Activated naive CD4-positive, alpha-beta T cell treated with anti-CD3 and anti-CD28 coated beads, Interleukin-2, amount 10 ng/mL, durations not matched to agents 7 days and 5 days (primary cell): ENCODE results near the gene SH2D3C.
A peak's percentile ranks its signal among the peaks of the same experiment; 100 is the strongest.

Source experiments
- CTCF ChIA-PET: fragments of 350-600 bp; sonication (Branson Sonifier 250); formaldehyde crosslinking; loops from one replicate; lab custom pipeline; 2021; ENCODE audit warnings: antibody characterized with exemption; lab: Charles Lee
- DNase-seq: peaks from one replicate; pipeline ENCODE4 v3.0.0-alpha.2; 2020
- H3K27ac Mint-ChIP-seq: one replicate; pipeline ENCODE4 v1.8.0; 2021; ENCODE audit warnings: mild to moderate bottlenecking, moderate library complexity, mixed read lengths
- H3K27me3 Mint-ChIP-seq: one replicate; pipeline ENCODE4 v1.8.0; 2021; ENCODE audit warnings: mild to moderate bottlenecking, mixed read lengths
- H3K36me3 Mint-ChIP-seq: one replicate; pipeline ENCODE4 v1.8.0; 2021; ENCODE audit warnings: mixed read lengths
- H3K4me1 Mint-ChIP-seq: one replicate; pipeline ENCODE4 v1.8.0; 2021; ENCODE audit warnings: mixed read lengths
- H3K4me3 Mint-ChIP-seq: one replicate; pipeline ENCODE4 v1.8.0; 2021; ENCODE audit warnings: mild to moderate bottlenecking, moderate library complexity, mixed read lengths
- H3K9me3 Mint-ChIP-seq: one replicate; pipeline ENCODE4 v1.8.0; 2021; ENCODE audit warnings: mixed read lengths

Gene SH2D3C

GRCh38 chr9:127778280-127779135 is at the start of gene SH2D3C:
SH2D3C (minus strand) TSS chr9:127778666; CDS start chr9:127778627, 39 bp downstream.
- peak within 1 kb of the TSS; percentile 89 for H3K4me3 Mint-ChIP-seq
- peaks cover 30% of the 10 kb centered on the region for H3K36me3 Mint-ChIP-seq
- peak within 1 kb of the TSS; percentile 99 for H3K27ac Mint-ChIP-seq
- peak; percentile 76 for DNase-seq
- CTCF ChIA-PET: interaction anchor here (0.8 to 2.5 kb wide), 5 partner anchors 8 to 142 kb away, joined by 3 to 7 read pairs (median 5); partner anchors contain the start of gene TOR2A
- H3K27me3 Mint-ChIP-seq: no peaks in the 10 kb centered on the region
- H3K4me1 Mint-ChIP-seq: peaks cover 67% of the 10 kb centered on the region
- H3K9me3 Mint-ChIP-seq: no peaks in the 10 kb centered on the region

GRCh38 chr9:127826253-127826913 is 47.9 kb upstream of the SH2D3C start:
- no peak for DNase-seq
- Mint-ChIP-seq H3K4me3 (no peak overlapping the region), H3K4me1 (no peaks in the 10 kb centered on the region), H3K27me3 (no peaks in the 10 kb centered on the region), H3K9me3 (no peaks in the 10 kb centered on the region), H3K36me3 (peaks cover 20% of the 10 kb centered on the region), H3K27ac (no peak overlapping the region)
- CTCF ChIA-PET: interaction anchor here (1.0 kb wide), 1 partner anchor 43 kb away, joined by 5 read pairs; no protein-coding TSS in a partner anchor

GRCh38 chr9:127825319-127826051 is 47.0 kb upstream of the SH2D3C start:
- Mint-ChIP-seq H3K36me3 (peaks cover 22% of the 10 kb centered on the region), H3K27ac (no peak overlapping the region), H3K27me3 (no peaks in the 10 kb centered on the region), H3K4me3 (no peak overlapping the region), H3K9me3 (no peaks in the 10 kb centered on the region), H3K4me1 (no peaks in the 10 kb centered on the region)
- CTCF ChIA-PET: interaction anchor here (1.0 kb wide), 1 partner anchor 44 kb away, joined by 5 read pairs; no protein-coding TSS in a partner anchor
- no peak for DNase-seq

- no peak overlapping the region for H3K4me3 Mint-ChIP-seq
- no peak overlapping the region for H3K27ac Mint-ChIP-seq
- no peaks in the 10 kb centered on the region for H3K9me3 Mint-ChIP-seq
- no peaks in the 10 kb centered on the region for H3K27me3 Mint-ChIP-seq
- no peaks in the 10 kb centered on the region for H3K4me1 Mint-ChIP-seq
- H3K36me3 Mint-ChIP-seq: peaks cover 28% of the 10 kb centered on the region
- CTCF ChIA-PET: no interaction called here
- DNase-seq: no peak
Observed at GRCh38 chr9:127822108-127822507, 43.6 kb upstream of the SH2D3C start.

GRCh38 chr9:127818574-127818973 is 40.1 kb upstream of the SH2D3C start:
- no peak for DNase-seq
- H3K27ac Mint-ChIP-seq: no peak overlapping the region
- peaks cover 26% of the 10 kb centered on the region for H3K36me3 Mint-ChIP-seq

GRCh38 chr9:127817881-127818434 is 39.5 kb upstream of the SH2D3C start:
- Mint-ChIP-seq H3K9me3 (no peaks in the 10 kb centered on the region), H3K4me3 (no peak overlapping the region), H3K4me1 (no peaks in the 10 kb centered on the region), H3K36me3 (peaks cover 31% of the 10 kb centered on the region), H3K27me3 (no peaks in the 10 kb centered on the region), H3K27ac (no peak overlapping the region)
- CTCF ChIA-PET: interaction anchor here (1.3 kb wide), 1 partner anchor 52 kb away, joined by 4 read pairs; no protein-coding TSS in a partner anchor
- no peak for DNase-seq

More at GRCh38 chr9:127818574-127818973, 40.1 kb upstream of the SH2D3C start:
- CTCF ChIA-PET: no interaction called here
- no peaks in the 10 kb centered on the region for H3K27me3 Mint-ChIP-seq
- H3K9me3 Mint-ChIP-seq: no peaks in the 10 kb centered on the region
- H3K4me1 Mint-ChIP-seq: no peaks in the 10 kb centered on the region
- no peak overlapping the region for H3K4me3 Mint-ChIP-seq

GRCh38 chr9:127816728-127817127 is 38.3 kb upstream of the SH2D3C start:
- Mint-ChIP-seq H3K4me3 (no peak overlapping the region), H3K9me3 (no peaks in the 10 kb centered on the region), H3K27ac (no peak overlapping the region), H3K4me1 (no peaks in the 10 kb centered on the region), H3K27me3 (no peaks in the 10 kb centered on the region), H3K36me3 (peaks cover 35% of the 10 kb centered on the region)
- CTCF ChIA-PET: interaction anchor here (1.3 kb wide), 1 partner anchor 53 kb away, joined by 4 read pairs; no protein-coding TSS in a partner anchor
- DNase-seq: no peak

- Mint-ChIP-seq H3K4me3 (no peak overlapping the region), H3K27me3 (no peaks in the 10 kb centered on the region), H3K4me1 (no peaks in the 10 kb centered on the region), H3K36me3 (peaks cover 36% of the 10 kb centered on the region), H3K27ac (no peak overlapping the region), H3K9me3 (no peaks in the 10 kb centered on the region)
- CTCF ChIA-PET: no interaction called here
- DNase-seq: no peak
Observed at GRCh38 chr9:127816362-127816725, 37.9 kb upstream of the SH2D3C start.

- CTCF ChIA-PET: no interaction called here
- no peaks in the 10 kb centered on the region for H3K4me1 Mint-ChIP-seq
- H3K36me3 Mint-ChIP-seq: peaks cover 35% of the 10 kb centered on the region
- no peaks in the 10 kb centered on the region for H3K9me3 Mint-ChIP-seq
- H3K27me3 Mint-ChIP-seq: no peaks in the 10 kb centered on the region
- no peak overlapping the region for H3K4me3 Mint-ChIP-seq
- no peak overlapping the region for H3K27ac Mint-ChIP-seq
- no peak for DNase-seq
Observed at GRCh38 chr9:127815512-127816361, 37.3 kb upstream of the SH2D3C start.

- Mint-ChIP-seq H3K27me3 (no peaks in the 10 kb centered on the region), H3K9me3 (no peaks in the 10 kb centered on the region), H3K4me3 (no peak overlapping the region), H3K36me3 (peaks cover 36% of the 10 kb centered on the region), H3K27ac (peak overlapping the region; percentile 52), H3K4me1 (no peaks in the 10 kb centered on the region)
- DNase-seq: no peak
- CTCF ChIA-PET: no interaction called here
Observed at GRCh38 chr9:127814619-127815511, 36.4 kb upstream of the SH2D3C start.

- no peak overlapping the region for H3K27ac Mint-ChIP-seq
- no peak for DNase-seq
- CTCF ChIA-PET: no interaction called here
- no peaks in the 10 kb centered on the region for H3K27me3 Mint-ChIP-seq
- H3K9me3 Mint-ChIP-seq: no peaks in the 10 kb centered on the region
- H3K4me1 Mint-ChIP-seq: no peaks in the 10 kb centered on the region
- H3K36me3 Mint-ChIP-seq: peaks cover 42% of the 10 kb centered on the region
- no peak overlapping the region for H3K4me3 Mint-ChIP-seq
Observed at GRCh38 chr9:127813686-127814226, 35.3 kb upstream of the SH2D3C start.

GRCh38 chr9:127812936-127813675 is 34.6 kb upstream of the SH2D3C start:
- Mint-ChIP-seq H3K27ac (no peak overlapping the region), H3K4me3 (no peak overlapping the region), H3K9me3 (no peaks in the 10 kb centered on the region), H3K27me3 (no peaks in the 10 kb centered on the region), H3K36me3 (peaks cover 38% of the 10 kb centered on the region), H3K4me1 (no peaks in the 10 kb centered on the region)
- CTCF ChIA-PET: no interaction called here
- DNase-seq: no peak
